BE2C (cell line): ENCODE data around the gene ATP9B.

Experiments used
- DNase-seq: peaks from one replicate; pipeline ENCODE4 v3.0.0-alpha.2; 2020
- H3K27me3 ChIP-seq: fragments of 250-450 bp; sonication (Bioruptor Pico); 2 replicates; pipeline ENCODE4 v1.5.1; 2020; ENCODE audit warnings: mild to moderate bottlenecking
- H3K36me3 ChIP-seq: fragments of 250-450 bp; sonication (Bioruptor Pico); 2 replicates; pipeline ENCODE4 v1.5.1; 2020; ENCODE audit warnings: mild to moderate bottlenecking
- H3K4me1 ChIP-seq: fragments of 250-450 bp; sonication (Bioruptor Pico); 2 replicates; pipeline ENCODE4 v1.5.1; 2020
- H3K4me3 ChIP-seq: 2 replicates; pipeline ENCODE4 v1.5.1; 2011; ENCODE audit warnings: low read depth, low read length
- H3K9me3 ChIP-seq: fragments of 250-450 bp; sonication (Bioruptor Pico); 2 replicates; pipeline ENCODE4 v1.5.1; 2020
- CTCF ChIP-seq: IDR thresholded peaks from 2 replicates; pipeline ENCODE4 v1.5.1; 2012; ENCODE audit warnings: mild to moderate bottlenecking, low read depth, low read length

The ATP9B gene

DNA sequence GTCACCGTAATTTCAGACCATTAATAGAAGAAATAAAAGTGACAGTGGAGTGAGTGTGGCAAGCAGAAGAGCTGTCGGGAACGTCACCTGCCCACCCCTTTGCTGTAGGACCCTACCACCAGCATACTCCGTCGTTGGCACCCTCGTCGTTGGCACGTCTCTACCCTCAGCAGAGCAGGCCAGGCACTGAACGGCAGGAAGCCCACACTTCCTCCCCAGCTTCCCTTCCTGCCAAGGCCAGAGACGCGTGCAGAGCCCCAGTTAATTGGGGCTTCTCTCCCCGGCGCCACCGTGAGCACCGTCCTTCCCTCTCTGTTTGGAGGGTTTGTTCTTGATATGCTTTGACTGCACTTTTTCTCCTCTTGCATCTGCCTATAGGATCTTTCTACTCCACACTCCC is 299.5 kb downstream of the ATP9B start:
- Histone ChIP-seq H3K36me3 (no peaks in the 10 kb centered on the region), H3K4me1 (no peaks in the 10 kb centered on the region), H3K9me3 (no peaks in the 10 kb centered on the region), H3K27me3 (no peaks in the 10 kb centered on the region), H3K4me3 (no peak overlapping the region)
- DNase-seq, result no peak
- TF ChIP-seq CTCF, result no peak

DNA sequence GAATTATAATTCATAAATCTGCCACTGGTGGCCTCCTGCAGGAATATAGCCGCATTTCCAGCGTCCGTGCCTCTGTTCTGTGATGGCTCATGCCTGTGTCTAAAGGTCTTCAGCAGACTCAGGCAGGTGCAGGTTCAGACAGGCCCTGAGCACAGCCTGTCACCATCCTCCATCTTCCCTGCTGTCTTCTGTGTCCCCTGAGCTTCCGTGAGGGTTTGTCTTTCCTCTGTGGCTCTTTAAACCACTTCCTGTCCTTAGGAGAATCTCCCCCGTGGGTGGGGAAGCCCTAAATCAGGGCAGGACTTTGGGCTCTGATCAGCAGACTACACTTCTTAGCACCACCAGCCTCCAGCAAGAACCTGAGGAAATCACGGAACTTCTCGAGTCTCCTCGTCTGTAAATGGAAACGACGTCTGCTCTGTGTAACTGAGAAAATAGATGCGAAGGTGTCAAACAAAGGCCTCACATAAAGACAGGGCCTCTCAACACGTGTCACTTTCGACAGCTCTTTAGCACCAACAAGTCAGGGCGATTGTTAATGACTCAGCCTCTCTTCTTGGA is 302.4 kb downstream of the ATP9B start:
- H3K27me3 ChIP-seq, result no peaks in the 10 kb centered on the region
- H3K36me3 ChIP-seq, result no peaks in the 10 kb centered on the region
- no peaks in the 10 kb centered on the region for H3K4me1 ChIP-seq
- no peaks in the 10 kb centered on the region for H3K9me3 ChIP-seq
- H3K4me3 ChIP-seq, result no peak overlapping the region
- TF ChIP-seq CTCF, result no peak
- DNase-seq, result no peak

DNA sequence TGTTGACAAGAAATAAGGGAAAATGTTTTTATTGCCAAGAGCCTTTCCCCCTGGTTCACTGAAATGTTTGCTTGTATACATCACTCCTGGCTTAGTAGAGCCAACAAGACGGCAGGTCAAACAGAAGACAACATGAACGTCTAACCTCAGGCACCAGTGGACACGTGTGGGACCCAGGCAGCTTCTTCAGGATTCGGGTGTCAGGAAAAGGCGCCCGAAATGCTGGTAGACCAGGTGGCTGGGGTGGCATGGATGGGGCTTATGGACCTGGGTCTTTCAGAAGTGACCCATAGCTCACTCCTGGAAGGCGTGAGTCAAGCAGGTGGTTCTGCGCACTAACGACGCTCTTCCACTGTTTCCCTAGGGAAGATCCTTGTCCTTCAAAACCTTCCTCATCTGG is 303.3 kb downstream of the ATP9B start:
- Histone ChIP-seq H3K36me3 (no peaks in the 10 kb centered on the region), H3K4me1 (no peaks in the 10 kb centered on the region), H3K9me3 (no peaks in the 10 kb centered on the region), H3K27me3 (no peaks in the 10 kb centered on the region), H3K4me3 (no peak overlapping the region)
- no peak for TF ChIP-seq CTCF
- no peak for DNase-seq

GRCh38 chr18:79372991-79373390 is 303.8 kb downstream of the ATP9B start:
- no peak for DNase-seq
- Histone ChIP-seq H3K36me3 (no peaks in the 10 kb centered on the region), H3K9me3 (no peaks in the 10 kb centered on the region), H3K27me3 (no peaks in the 10 kb centered on the region), H3K4me1 (no peaks in the 10 kb centered on the region), H3K4me3 (no peak overlapping the region)
- TF ChIP-seq CTCF, result no peak

DNA sequence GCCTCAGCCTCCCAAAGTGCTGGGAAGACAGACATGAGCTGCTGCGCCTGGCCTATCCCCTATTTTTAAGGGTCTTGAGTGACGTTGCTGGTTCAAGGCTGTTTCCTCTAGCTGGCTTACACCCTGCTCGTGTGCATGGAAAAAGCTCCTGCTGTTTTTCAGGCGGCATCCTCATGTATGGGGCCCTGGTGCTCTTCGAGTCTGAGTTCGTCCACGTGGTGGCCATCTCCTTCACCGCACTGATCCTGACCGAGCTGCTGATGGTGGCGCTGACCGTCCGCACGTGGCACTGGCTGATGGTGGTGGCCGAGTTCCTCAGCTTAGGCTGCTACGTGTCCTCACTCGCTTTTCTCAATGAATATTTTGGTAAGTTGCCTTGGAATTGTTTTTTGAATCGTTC is 304.5 kb downstream of the ATP9B start:
- TF ChIP-seq CTCF, result no peak
- Histone ChIP-seq H3K4me1 (no peaks in the 10 kb centered on the region), H3K9me3 (no peaks in the 10 kb centered on the region), H3K36me3 (no peaks in the 10 kb centered on the region), H3K27me3 (no peaks in the 10 kb centered on the region), H3K4me3 (no peak overlapping the region)
- DNase-seq, result no peak

- H3K27me3 ChIP-seq, result no peaks in the 10 kb centered on the region
- no peaks in the 10 kb centered on the region for H3K9me3 ChIP-seq
- H3K4me3 ChIP-seq, result no peak overlapping the region
- DNase-seq, result no peak
- no peaks in the 10 kb centered on the region for H3K4me1 ChIP-seq
- no peak for TF ChIP-seq CTCF
- H3K36me3 ChIP-seq, result no peaks in the 10 kb centered on the region
Observed at GRCh38 chr18:79374408-79375171, 305.4 kb downstream of the ATP9B start.
